ENCODE results near the gene PPIP5K2. TPM values are rescaled to one million over a fixed set of nuclear protein-coding genes. Genes with fewer than 3 reads are reported as not detected.
"Not testable (repeated sequence)": the region's sequence is repeated elsewhere in the genome, so short reads cannot be mapped to it uniquely, and the experiment has no call there.

PPIP5K2 gene
- total RNA-seq: 10 to 100 TPM; 23.9 to 64.6 (median 44.4) TPM

DNA sequence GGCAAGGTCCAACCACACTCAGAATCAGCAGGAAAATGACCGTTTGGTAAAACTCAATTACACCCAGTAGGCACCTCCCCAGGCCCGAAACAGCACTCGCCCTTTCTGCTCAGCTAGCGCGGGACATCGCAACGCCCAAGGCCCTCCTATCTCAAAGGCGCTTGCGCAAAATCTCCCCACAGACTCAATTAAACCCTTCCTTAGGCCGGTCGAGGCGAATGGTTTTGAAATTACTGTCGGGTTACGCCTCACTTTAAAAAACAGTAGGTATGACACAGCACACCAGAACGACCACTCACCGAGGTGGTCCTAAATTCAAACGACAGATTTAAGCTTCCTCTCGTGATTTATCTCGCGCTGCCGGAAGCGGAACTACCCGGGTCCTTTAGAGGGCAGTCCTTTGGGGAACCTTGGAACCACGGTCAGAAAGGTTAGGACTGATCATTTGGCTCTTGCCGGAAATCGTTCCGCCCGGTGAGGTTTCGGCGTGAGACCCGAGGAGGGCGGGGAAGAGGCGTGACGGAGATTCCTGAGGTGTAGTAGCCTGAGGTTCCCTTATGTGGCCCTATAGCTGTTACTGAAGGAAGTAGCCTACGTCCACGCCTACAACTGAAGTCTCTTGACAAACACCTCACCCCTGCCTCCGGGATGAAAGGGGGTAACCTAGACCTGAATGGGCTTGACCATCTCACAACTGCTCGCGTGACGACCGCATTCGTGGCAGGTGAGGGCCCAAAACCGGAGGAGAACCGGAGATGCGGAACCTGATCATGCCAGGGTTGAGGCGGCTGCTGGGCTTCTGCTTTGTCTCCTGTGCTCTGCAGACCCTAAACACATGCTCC is at the start of gene PPIP5K2, which contains the start of gene GIN1:
PPIP5K2 (plus strand) TSS at position 537 of the 842 bp plus-strand sequence. CDS start 9,289 bp downstream, outside the sequence.
GIN1 (minus strand) TSS at position 374 of the 842 bp plus-strand sequence. CDS start 11,431 bp downstream, outside the sequence.
- peak within 1 kb of the TSS; percentile 76 to 98 (median 91) for H3K4me3 ChIP-seq
- WGBS, 2 donors (ENCODE audit: low coverage in 1 of 2): 1% methylated on average over 46 of the region's 46 CpGs; no CpG with 5 or more reads in 1 of the 2 donors
- intact Hi-C loops (cut with DNase I; ENCODE audit: low total_unique reads): no loop called here
- in situ Hi-C loops (cut with MboI; ENCODE audit: low pct_ligation_motif_present in 1 of 4, low pct_unique_long_range_greater_than_20kb in 1 of 4, low sequenced_read_pairs in 3 of 4): no loop called here
- H3K4me1 ChIP-seq: peaks cover 12 to 38% (median 26%) of the 10 kb centered on the region in 4 donors
- H3K36me3 ChIP-seq: no peaks in the 10 kb centered on the region
- H3K27me3 ChIP-seq: no peaks in the 10 kb centered on the region
- peak; percentile 88 for TF ChIP-seq POLR2A (IDR thresholded peaks at IDR 0.05)
- TF ChIP-seq EP300 (IDR thresholded peaks at IDR 0.05; ENCODE audit: low read depth): no peak
- TF ChIP-seq, protein P1, sequence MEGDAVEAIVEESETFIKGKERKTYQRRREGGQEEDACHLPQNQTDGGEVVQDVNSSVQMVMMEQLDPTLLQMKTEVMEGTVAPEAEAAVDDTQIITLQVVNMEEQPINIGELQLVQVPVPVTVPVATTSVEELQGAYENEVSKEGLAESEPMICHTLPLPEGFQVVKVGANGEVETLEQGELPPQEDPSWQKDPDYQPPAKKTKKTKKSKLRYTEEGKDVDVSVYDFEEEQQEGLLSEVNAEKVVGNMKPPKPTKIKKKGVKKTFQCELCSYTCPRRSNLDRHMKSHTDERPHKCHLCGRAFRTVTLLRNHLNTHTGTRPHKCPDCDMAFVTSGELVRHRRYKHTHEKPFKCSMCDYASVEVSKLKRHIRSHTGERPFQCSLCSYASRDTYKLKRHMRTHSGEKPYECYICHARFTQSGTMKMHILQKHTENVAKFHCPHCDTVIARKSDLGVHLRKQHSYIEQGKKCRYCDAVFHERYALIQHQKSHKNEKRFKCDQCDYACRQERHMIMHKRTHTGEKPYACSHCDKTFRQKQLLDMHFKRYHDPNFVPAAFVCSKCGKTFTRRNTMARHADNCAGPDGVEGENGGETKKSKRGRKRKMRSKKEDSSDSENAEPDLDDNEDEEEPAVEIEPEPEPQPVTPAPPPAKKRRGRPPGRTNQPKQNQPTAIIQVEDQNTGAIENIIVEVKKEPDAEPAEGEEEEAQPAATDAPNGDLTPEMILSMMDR (IDR thresholded peaks at IDR 0.05): peak in 2 of 5 experiments; percentile 23 to 29
- peak; percentile 92 to 97 (median 94) for TF ChIP-seq POLR2AphosphoS5 (IDR thresholded peaks at IDR 0.05)
- peak; percentile 98 for DNase-seq
- peak within 1 kb of the TSS; percentile 90 to 96 (median 92) for H3K27ac ChIP-seq
- H3K9me3 ChIP-seq: no peaks in the 10 kb centered on the region

DNA sequence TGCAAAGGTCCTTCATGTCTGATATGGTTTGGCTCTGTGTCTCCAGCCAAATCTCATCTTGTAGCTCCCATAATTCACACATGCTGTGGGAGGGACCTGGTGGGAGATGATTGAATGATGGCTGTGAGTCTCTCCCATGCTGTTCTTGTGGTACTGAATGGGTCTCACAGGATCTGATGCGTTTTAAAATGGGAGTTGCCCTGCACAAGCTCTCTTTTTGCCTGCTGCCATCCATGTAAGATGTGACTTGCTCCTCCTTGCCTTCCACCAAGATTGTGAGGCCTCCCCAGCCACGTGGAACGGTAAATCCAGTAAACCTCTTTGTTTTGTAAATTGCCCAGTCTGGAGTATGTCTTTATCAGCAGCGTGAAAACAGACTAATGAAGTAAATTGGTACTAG is 46.6 kb upstream of the PPIP5K2 start:
- intact Hi-C loops (cut with DNase I; ENCODE audit: low total_unique reads); H3K4me3 ChIP-seq; in situ Hi-C loops (cut with MboI; ENCODE audit: low pct_ligation_motif_present in 1 of 4, low pct_unique_long_range_greater_than_20kb in 1 of 4, low sequenced_read_pairs in 3 of 4); H3K4me1 ChIP-seq; H3K27me3 ChIP-seq; DNase-seq; H3K27ac ChIP-seq; H3K36me3 ChIP-seq: not testable (repeated sequence)
- 77 to 90% methylated on average over 3 to 4 of the region's 4 CpGs for WGBS, 2 donors (ENCODE audit: low coverage in 1 of 2)
- peaks cover 18 to 34% of the 10 kb centered on the region in 2 donors for H3K9me3 ChIP-seq

DNA sequence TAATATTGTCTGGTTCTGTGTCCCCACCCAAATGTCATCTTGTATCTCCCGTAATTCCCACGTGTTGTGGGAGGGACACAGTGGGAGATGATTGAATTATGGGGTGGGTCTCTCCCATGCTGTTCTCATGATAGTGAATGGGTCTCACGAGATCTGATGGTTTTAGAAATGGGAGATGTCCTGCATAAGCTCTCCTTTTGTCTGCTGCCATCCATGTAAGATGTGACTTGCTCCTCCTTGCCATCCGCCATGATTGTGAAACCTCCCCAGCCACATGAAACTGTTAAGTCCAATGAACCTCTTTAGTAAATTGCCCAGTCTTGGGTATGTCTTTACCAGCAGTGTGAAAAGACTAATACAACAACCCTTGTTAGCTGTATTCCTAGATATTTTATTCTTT is 44.7 kb upstream of the PPIP5K2 start:
- in situ Hi-C loops (cut with MboI; ENCODE audit: low pct_ligation_motif_present in 1 of 4, low pct_unique_long_range_greater_than_20kb in 1 of 4, low sequenced_read_pairs in 3 of 4): no loop called here
- intact Hi-C loops (cut with DNase I; ENCODE audit: low total_unique reads): no loop called here
- Histone ChIP-seq H3K27ac (no peak overlapping the region), H3K9me3 (peaks cover 22 to 48% of the 10 kb centered on the region in 2 donors), H3K4me3 (no peak overlapping the region), H3K27me3 (no peaks in the 10 kb centered on the region), H3K4me1 (no peaks in the 10 kb centered on the region), H3K36me3 (no peaks in the 10 kb centered on the region)
- TF ChIP-seq EP300 (IDR thresholded peaks at IDR 0.05; ENCODE audit: low read depth) (no peak), POLR2A (IDR thresholded peaks at IDR 0.05) (no peak), POLR2AphosphoS5 (IDR thresholded peaks at IDR 0.05) (no peak)
- TF ChIP-seq, protein P1 (IDR thresholded peaks at IDR 0.05): no peak
- DNase-seq: no peak
- 88 to 94% methylated on average over 3 to 4 of the region's 4 CpGs for WGBS, 2 donors (ENCODE audit: low coverage in 1 of 2)

DNA sequence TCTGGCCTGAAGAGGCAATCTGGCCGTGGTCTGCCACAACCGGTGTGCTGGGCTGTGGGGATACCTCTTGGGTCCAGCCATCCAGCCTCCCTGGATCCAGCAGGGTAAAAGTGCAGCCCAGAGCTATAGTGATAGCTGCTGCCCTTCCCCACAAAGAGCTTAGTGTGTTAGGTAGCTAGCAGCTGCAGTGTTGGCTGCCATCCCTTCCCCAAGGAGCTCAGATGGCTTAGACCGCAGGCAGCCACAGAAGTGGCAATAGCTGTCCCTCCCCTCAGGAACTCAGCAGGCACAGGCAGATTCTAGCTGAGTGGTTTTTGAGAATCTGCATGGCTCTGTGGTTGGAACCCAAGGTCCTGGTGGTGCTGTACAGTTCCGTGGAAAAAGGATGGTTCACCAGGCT is 40.3 kb upstream of the PPIP5K2 start:
- peaks cover 47 to 67% of the 10 kb centered on the region in 2 donors for H3K9me3 ChIP-seq
- WGBS, 2 donors (ENCODE audit: low coverage in 1 of 2): 98% methylated on average over 4 of the region's 4 CpGs; no CpG with 5 or more reads in 1 of the 2 donors
- H3K4me1 ChIP-seq: no peaks in the 10 kb centered on the region
- intact Hi-C loops (cut with DNase I; ENCODE audit: low total_unique reads) (no loop called here), in situ Hi-C loops (cut with MboI; ENCODE audit: low pct_ligation_motif_present in 1 of 4, low pct_unique_long_range_greater_than_20kb in 1 of 4, low sequenced_read_pairs in 3 of 4) (no loop called here)
- no peak overlapping the region for H3K27ac ChIP-seq
- peaks cover 0 to 8% (median 1%) of the 10 kb centered on the region in 4 donors for H3K36me3 ChIP-seq
- no peak overlapping the region for H3K4me3 ChIP-seq
- TF ChIP-seq EP300 (IDR thresholded peaks at IDR 0.05; ENCODE audit: low read depth) (no peak), POLR2A (IDR thresholded peaks at IDR 0.05) (no peak), POLR2AphosphoS5 (IDR thresholded peaks at IDR 0.05) (no peak)
- TF ChIP-seq, protein P1 (IDR thresholded peaks at IDR 0.05): no peak
- no peaks in the 10 kb centered on the region for H3K27me3 ChIP-seq
- no peak for DNase-seq

Measured in transverse colon (tissue), 4 donors.